ENCODE data around the gene ARHGAP27.
"Not testable (repeated sequence)": the region's sequence is repeated elsewhere in the genome, so short reads cannot be mapped to it uniquely, and the experiment has no call there.

The ARHGAP27 gene, protein sequence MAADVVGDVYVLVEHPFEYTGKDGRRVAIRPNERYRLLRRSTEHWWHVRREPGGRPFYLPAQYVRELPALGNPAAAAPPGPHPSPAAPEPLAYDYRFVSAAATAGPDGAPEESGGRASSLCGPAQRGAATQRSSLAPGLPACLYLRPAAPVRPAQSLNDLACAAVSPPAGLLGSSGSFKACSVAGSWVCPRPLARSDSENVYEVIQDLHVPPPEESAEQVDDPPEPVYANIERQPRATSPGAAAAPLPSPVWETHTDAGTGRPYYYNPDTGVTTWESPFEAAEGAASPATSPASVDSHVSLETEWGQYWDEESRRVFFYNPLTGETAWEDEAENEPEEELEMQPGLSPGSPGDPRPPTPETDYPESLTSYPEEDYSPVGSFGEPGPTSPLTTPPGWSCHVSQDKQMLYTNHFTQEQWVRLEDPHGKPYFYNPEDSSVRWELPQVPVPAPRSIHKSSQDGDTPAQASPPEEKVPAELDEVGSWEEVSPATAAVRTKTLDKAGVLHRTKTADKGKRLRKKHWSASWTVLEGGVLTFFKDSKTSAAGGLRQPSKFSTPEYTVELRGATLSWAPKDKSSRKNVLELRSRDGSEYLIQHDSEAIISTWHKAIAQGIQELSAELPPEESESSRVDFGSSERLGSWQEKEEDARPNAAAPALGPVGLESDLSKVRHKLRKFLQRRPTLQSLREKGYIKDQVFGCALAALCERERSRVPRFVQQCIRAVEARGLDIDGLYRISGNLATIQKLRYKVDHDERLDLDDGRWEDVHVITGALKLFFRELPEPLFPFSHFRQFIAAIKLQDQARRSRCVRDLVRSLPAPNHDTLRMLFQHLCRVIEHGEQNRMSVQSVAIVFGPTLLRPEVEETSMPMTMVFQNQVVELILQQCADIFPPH

DNA sequence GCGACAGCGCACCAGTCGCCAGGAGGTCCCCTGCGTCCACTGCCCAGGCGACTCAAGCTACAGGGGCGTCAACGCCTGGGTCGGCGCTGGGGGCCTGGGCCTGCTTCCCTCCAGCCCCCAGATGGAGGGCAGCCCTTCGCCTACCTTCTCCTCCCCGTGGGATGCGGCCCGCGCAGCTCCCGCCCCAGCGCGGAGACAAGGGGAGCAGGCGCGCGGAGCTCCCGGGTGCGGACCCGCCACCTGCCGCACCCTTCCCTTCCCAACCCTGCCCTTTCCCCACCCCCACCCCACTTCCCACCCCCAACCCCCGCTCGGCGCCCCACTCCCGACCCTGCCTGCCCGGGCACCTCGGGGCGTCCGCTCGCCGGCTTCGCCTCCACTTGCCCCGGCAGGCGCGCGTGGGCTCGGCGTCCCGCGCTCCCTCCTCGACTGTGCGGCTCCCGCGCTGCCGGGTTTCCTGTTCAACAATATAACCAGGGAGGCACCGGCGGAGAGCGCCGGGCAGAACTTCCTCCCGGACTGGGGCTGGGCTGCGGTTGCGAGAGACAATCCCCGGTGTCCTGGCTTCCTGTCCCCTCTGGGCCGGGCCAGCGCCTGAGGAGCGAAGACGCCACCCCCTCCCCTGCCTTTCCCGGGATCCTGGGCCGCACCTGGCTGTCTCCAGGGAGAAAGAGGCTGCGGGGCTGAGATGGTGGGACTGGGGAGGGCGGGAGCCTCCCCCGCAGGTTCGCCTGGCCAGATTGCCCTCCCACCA lies at the start of gene ARHGAP27:
ARHGAP27 (minus strand) TSS at position 466 of the 754 bp plus-strand sequence. CDS start 2,591 bp downstream, outside the sequence.
- peak; percentile 88 for DNase-seq

DNA sequence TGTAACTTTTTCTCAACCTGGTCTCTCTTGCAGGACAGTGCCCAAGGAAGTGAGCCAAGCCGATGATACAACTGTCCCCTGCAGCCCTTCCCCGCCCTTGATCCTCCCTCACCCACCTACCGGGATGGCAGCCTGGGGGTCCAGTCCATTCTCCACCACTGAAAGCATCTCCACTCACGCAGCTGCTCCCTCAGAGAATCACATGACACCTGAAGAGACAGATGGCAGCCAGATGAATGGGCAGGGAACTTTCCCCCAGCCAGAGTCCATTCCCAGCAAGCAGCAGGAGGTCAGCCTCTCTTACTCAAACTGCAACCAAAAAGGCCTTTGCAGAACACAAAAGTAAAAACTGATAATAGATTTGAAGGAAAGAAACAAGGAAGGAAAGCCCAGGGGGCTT lies 49.6 kb upstream of the ARHGAP27 start:
- DNase-seq = peak; percentile 28

DNA sequence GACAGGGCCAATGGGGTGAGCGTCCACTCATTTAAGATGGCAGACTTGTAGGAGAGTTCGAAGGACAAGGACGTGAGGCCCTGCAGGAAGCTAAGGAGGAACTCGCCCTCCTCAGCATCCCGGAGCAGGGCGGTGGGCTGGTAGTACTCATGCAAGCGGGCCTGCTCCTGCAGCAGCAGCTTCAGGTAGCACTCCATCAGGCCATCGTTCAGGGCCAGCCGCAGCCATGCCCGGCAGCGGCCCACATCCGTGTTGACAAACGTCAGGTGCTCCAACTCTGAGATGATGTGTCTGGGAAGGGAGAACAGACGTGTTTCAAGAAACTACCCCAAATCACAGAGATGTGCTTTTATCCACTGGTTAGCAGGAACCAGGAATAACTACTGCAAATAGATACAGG lies 42.8 kb upstream of the ARHGAP27 start:
- DNase-seq = peak; percentile 46

DNA sequence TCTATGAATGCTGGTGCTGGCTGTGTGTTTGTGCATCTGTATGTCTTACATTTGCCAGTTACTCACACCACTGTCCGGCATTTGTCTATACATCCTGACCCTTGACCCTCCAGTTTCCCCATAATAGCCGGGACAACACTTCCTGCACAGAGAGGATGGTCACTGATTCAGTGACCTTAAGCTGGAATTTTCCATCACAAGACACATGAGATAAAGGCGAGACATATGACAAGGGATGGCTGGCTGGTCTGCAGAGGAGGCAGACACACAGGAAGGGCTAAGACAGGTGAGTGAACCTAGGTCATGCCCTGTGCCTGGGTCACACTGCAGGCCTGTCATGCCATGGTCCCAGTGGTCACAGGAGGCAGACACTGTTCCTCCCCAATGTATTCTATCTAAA lies 39.6 kb upstream of the ARHGAP27 start:
- peak; percentile 29 for DNase-seq

DNA sequence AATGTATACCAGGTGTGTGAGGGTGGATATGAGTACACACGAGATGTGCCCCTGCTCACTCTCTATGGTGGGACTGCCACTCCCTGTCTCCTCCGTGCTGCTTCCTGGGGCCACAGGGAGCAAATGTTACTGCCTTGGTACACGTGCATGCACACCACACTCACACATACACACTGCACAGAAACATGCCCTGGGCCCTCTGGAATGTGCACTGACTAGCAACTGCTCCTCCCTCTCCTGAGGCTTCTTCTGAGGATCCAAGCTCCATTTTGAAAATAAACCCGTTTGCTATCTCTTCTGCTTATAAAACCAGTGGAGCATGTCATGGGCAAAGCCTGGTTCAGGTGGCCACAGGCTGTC lies 36.5 kb upstream of the ARHGAP27 start:
- peak; percentile 6 for DNase-seq

DNA sequence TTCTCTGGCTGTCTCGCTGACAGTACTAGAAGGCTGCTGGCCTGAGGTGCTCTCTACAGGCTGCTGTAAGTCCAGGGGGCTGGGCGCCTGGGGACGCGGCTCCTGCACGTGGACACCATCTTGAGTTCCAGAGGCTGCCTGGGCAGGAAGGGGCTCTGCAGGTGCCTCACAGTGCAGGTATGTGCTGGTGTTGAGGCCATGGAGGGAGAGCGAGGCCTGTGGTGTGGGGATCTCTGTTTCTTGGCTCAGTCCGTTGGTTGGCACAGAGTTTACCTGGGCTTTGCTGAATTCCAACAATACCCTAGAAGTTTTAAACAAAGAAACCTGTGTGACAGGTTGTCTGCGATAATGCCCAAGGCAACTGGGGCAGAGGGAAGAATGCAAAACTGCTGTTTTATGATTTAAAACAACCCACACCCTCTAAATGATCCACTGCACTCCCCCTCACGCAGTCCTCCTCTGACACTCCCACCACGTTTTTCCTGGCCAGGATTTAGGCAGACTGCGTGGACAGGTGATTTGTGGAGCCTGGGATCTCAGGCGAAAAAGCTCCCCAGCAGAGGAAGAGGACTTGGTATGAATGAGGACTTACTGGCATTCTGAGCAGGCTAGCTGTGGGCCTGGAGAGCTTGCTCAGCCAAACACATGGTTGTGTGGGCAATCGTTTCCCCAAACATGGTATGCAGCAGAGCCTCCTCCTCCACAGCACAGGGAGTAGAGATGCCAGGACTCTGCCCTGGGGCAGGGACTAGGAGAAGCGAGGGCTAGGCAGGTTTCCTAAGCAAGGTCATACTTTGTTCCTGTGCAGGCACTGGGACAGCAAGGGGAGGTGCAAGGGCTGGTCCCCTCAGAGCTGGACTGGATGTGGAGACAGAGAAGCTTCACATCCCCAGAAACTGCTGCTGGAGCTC lies 35.9 kb upstream of the ARHGAP27 start:
- DNase-seq = peak; percentile 69

DNA sequence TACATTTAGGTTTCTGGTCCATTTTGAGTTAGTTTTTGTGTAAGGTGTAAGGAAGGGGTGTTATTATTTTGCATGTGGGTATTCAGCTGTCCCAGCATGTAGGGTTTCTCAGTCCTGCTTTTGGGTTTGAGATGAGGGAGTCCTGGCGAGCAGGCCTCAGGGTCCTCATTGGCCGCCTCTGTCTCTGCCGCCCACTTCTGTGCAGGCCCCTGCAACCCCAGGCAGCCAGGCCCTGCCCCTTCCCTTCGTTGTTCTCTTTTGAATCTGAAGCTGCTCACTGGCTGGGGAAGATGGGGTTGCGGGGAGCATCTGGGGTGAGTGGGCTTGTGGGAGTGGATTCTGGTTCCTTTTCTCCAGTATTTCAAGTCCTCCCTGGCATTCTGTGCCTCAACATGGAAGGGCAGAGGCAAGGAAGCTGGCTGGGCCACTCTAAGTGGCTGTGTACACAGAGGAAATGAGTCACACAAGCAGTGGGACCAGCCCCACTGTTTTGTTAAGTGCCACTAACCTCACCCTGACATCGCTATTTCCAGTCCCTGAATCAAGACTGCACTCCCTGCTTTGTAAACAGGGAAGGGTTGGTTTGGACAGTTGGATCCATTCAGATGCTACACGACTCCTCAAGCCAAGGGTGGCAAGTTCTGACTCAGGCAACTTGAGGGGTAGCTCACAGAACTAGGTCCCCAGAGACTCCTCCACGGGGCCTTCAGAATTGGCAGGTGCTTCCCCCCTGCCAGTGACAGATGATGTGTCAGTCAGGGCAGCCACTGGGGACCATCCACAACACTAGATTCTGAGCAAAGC lies 29.1 kb upstream of the ARHGAP27 start:
- DNase-seq = peak; percentile 83

DNA sequence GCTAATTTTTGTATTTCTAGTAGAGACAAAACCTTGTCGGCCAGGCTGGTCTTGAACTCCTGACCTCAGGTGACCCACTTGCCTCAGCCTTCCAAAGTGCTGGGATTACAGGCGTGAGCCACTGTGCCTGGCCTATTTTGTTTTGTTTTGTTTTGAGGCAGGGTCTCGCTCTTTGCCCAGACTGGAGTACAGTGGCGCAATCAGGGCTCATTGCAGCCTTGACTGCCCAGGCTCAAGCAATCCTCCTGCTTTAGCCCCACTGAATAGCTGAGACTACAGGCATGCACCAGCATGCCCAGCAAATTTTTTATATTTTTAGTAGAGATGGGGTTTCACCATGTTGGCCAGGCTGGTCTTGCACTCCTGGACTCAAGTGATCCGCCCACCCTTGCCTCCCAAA lies 27.8 kb upstream of the ARHGAP27 start:
- DNase-seq = peak; percentile 26

DNA sequence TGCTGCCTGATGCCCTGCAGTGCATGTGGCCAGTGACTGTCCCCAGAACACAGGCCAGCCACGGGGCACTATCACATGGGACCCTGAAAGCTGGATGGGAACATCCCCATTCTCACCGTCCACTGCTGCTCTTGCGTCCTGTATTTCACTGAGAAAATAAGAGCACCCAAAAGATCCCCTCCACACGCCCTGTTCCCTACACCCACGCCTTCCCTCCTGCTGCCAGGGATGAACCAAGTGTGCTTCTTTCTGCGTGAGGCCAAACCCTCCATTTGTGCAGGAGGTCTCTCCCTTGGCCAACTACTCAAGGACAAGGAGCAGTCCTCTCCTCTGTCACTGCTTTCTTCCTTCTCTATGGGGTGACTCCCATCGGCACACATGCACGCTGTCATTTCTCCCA lies 21.7 kb upstream of the ARHGAP27 start:
- peak; percentile 16 for DNase-seq

DNA sequence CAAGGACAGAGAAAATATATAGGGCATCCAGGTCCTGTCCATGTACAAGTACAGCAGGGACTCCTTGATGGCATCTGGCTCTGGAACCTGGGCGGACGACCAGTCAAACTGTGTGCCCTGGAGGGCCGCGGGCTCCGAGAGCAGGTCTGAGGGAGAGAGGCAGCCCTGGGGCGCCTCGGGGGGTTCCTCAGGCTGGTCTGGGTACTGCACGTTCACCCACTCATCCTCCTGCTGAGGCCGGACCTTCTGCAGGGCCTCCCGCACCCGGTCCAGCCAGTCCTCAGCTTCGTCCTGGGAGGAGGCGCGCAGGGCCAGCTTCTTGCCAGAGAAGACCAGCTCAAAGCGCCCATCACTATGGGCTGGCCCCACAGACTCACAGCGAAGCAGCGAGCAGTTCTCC lies 21.1 kb upstream of the ARHGAP27 start:
- DNase-seq = peak; percentile 55

DNA sequence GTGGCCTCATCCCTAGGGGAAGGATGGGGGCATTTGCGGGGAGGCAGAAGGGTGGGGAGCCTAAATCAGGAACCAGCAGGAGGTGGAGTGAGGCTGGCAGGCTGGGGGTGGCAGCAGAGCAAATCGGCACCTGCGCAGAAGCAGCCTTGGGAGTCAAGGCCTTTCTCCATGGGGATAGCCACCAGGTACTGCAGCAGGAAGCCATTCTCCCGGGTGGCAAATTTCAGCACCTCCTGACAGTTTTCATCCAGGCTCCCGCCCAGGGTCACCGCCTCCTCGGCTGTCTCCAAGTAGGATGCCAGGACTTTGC lies 20.5 kb upstream of the ARHGAP27 start:
- DNase-seq = peak; percentile 37

DNA sequence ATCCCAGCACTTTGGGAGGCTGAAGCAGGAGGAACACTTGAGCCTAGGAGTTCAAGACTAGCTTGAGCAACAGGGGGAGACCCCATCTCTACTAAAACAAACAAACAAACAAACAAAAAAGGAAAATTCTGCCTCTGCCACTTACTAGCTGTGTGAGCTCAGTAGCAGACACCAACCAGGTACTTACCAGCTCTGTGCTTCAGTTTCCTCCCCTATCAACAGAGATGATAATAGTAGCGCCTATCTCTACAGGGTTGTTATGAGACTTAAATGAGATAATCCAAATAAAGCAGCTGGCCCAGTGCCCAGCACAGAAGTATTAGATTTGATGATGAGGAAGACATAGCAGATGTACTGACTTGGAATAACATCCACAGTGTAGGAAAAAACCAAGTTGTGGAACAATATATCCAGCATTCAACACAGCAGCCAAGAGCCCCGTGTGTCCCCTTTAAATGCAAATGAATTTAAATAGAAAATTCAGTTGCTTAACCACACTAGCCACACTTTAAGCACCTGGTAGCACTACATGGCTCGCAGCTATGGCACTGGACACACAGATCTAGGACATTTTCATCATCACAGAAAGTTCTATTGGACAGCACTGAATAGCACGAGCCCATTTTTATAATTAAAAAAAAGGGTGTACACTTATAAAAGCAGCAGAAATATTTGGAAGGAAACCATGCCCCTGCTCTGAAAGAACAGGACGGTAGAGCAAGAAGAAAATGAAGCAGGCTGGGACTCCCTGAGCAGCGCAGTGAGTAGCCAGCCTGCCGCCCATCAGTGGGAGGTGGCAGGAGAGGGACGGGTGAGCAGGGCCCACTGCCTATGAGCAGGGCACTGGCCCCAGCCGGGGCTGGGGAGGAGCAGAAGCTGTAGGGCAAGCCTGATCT lies 19.9 kb upstream of the ARHGAP27 start:
- peak; percentile 27 for DNase-seq

DNA sequence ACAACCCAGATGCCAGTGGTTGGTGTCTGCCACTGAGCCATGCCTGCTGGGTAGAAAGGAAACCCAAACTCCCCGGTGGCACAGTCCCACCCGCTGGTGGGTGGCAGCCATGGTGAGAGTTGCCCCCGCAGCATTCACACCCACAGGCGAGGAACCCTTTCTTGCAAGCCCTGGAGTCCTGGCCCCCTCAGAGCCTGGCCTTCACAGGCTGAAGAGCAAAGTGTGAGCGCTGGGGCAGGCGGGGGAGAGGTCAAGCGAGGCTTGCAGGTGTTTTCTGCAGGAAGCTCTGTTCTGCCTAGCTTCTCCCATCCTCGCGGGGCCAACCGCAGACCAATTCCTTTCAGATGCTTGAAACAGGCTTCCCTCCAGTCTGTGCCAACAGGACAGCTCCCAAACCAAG lies 19.0 kb upstream of the ARHGAP27 start:
- DNase-seq = peak; percentile 36

DNA sequence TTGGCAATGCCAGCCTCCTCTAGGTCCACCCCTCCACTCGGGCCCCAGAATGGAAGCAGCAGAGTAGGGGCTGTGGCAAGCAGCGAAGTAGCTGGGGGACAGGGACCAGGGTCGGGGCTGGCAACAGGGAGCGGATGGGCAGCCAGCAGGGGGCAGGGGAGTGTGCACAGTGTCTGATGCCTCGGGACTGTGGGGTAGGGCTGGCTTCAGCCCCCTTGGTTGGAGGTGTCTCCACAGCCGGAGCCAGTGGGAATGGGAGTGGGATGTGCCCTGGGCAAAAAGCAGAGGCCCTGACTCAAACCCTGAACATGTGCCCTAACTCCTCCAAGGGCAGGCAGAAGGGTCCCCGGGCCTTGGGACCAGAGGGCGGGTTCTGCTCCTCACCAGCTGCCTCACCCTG lies 18.5 kb upstream of the ARHGAP27 start:
- peak; percentile 61 for DNase-seq

DNA sequence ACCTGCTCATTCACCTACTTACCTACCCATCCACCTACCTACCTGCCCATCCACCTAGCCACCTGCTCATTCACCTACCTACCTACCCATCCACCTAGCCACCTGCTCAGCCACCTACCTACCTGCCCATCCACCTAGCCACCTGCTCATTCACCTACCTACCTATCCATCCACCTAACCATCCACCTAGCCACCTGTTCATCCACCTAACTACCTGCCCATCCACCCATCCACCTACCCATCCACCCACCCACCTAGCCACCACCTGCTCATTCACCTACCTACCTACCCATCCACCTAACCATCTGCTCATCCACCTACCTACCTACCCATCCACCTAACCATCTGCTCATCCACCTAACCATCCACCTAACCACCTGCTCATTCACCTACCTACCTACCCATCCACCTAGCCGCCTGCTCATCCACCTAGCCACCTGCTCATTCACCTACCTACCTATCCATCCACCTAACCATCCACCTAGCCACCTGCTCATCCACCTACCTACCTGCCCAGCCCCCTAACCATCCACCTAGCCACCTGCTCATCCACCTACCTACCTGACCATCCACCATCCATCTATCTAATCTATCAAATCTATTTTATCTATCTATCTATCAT lies 17.1 kb upstream of the ARHGAP27 start:
- peak; percentile 12 for DNase-seq

DNA sequence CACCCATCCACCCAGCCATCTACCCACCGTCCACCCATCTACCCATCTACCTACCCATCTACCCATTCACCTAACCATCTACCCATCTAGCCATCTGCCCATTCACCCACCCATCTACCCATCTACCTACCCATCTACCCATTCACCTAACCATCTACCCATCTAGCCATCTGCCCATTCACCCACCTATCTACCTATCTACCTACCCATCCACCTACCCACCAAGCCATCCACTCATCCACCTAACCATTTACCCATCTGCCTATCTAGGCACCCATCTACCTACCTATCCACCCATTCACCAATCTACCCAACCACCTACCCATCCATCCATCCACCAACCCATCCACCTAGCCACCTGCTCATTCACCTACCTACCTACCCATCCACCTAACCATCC lies 16.6 kb upstream of the ARHGAP27 start:
- not testable (repeated sequence) for DNase-seq

DNA sequence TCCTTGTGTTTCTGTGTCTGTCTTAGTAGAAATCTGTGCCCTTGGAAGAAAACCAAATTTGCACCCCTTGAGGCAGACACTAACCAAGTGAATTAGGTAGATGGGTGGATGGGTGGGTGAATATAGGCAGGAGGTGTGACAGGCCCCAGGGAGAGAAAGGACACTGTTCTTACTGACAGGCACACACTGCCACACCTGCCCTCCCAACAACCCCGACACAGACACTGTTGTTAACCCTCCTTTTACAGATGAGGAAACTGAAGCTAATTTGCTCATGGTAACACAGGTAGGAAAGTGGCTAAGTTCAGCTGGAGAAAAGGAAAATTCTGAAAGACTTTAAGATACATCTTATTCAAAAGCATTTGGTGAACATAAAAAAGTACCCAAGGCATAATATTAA lies 15.8 kb upstream of the ARHGAP27 start:
- DNase-seq = peak; percentile 25

DNA sequence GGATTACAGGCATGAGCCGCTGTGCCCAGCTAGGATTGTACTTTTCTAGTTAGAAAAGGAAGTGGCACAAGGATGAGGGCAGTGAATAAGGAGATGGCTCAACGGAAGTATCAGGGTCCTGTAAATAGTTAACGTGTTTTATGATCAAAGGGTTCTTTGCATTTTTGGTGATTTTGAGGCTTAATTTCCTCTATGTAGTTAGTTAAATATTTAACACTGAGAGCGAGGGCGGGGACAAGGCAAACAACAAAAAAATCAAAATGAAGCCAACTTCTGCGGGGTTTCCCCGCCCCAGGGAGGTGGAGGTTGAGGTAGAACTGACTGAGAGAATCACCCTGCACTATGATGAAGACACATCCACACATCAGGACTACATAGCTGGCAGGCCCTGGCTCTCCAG lies 15.4 kb upstream of the ARHGAP27 start:
- not testable (repeated sequence) for DNase-seq

DNA sequence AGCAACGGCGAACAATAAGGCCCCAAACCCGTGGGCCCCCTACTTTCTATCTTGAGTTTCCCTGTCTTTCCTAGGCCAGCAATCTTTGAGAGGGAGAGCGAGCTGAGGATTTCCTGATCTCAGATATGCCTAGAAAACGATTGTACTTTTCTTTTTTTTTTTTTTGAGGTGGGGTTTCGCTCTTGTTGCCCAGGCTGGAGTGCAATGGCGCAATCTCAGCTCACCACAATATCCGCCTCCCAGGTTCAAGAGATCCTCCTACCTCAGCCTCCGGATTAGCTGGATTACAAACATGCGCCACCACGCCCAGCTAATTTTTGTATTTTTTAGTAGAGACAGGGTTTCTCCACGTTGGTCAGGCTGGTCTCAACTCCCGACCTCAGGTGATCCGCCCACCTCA lies 15.0 kb upstream of the ARHGAP27 start:
- DNase-seq = not testable (repeated sequence)

All from islet precursor cell (in vitro differentiated cells).